HepG2 (cell line): ENCODE data around the gene FERMT2. TPM values are rescaled to one million over a fixed set of nuclear protein-coding genes. Genes with fewer than 3 reads are reported as not detected.

Source experiments
- ASH2L ChIP-seq: fragments of 300-600, 200-600 bp; sonication (generic); IDR thresholded peaks from 2 replicates; pipeline ENCODE4 v1.7.0; 2017; ENCODE audit warnings: low read depth, mild to moderate bottlenecking, moderate library complexity, mixed read lengths, low read length; ENCODE audit not compliant: insufficient read length
- CEBPB ChIP-seq: IDR thresholded peaks from 2 replicates; pipeline ENCODE4 v1.6.1; 2011; ENCODE audit warnings: low read depth, low read length, improper control_type of control experiment, borderline replicate concordance
- EED ChIP-seq: sonication (generic); formaldehyde crosslinking; IDR thresholded peaks from 2 replicates; pipeline ENCODE4 v1.5.0; 2020; ENCODE audit warnings: mild to moderate bottlenecking, missing genetic modification reagents
- FOXC1 ChIP-seq: sonication (generic); formaldehyde crosslinking; IDR thresholded peaks from 2 replicates; pipeline ENCODE4 v1.8.0; 2022; ENCODE audit warnings: mild to moderate bottlenecking, missing genetic modification reagents, borderline replicate concordance
- HMG20A ChIP-seq: IDR thresholded peaks from 2 replicates; pipeline ENCODE4 v1.6.1; 2016; ENCODE audit warnings: borderline replicate concordance
- MEIS1 ChIP-seq: sonication (generic); formaldehyde crosslinking; IDR thresholded peaks from 2 replicates; pipeline ENCODE4 v1.9.0; 2021; ENCODE audit warnings: mild to moderate bottlenecking, missing genetic modification reagents, moderate library complexity, borderline replicate concordance
- NFYC ChIP-seq: IDR thresholded peaks from 2 replicates; pipeline ENCODE4 v1.6.1; 2016; ENCODE audit warnings: missing genetic modification reagents, missing compliant biosample characterization
- POLR2AphosphoS2 ChIP-seq: IDR thresholded peaks from 2 replicates; pipeline ENCODE4 v1.6.1; 2011; ENCODE audit warnings: low read depth, low read length, improper control_type of control experiment
- SMC3 ChIP-seq: IDR thresholded peaks from 2 replicates; pipeline ENCODE4 v1.6.1; 2011; ENCODE audit warnings: low read length, improper control_type of control experiment
- SNRNP70 ChIP-seq: fragments of 200-400 bp; formaldehyde crosslinking; IDR thresholded peaks from 2 replicates; pipeline ENCODE4 v1.6.1; 2017; ENCODE audit warnings: mild to moderate bottlenecking, low read depth, low read length, moderate library complexity
- SOX13 ChIP-seq, 3 experiments: fragments of 450-650 bp in 1 of 3; sonication (generic) in 1 of 3; formaldehyde crosslinking in 1 of 3; IDR thresholded peaks in 2 of 3; conservative IDR thresholded peaks in 1 of 3; 2 replicates each; pipeline versions ENCODE4 v1.5.0 to v1.6.1; 2016 to 2020; ENCODE audit warnings: antibody characterized with exemption in 1 of 3, mild to moderate bottlenecking in 1 of 3, missing compliant biosample characterization in 1 of 3, missing genetic modification reagents in 1 of 3, moderate library complexity in 1 of 3
- STAG1 ChIP-seq: sonication (generic); formaldehyde crosslinking; IDR thresholded peaks from 2 replicates; pipeline ENCODE4 v1.4.0; 2020; ENCODE audit warnings: missing genetic modification reagents
- TAF1 ChIP-seq: sonication (generic); formaldehyde crosslinking; IDR thresholded peaks from 2 replicates; pipeline ENCODE4 v1.4.0; 2020; ENCODE audit warnings: missing genetic modification reagents
- ZBTB38 ChIP-seq: sonication (generic); formaldehyde crosslinking; IDR thresholded peaks from 2 replicates; pipeline ENCODE4 v1.5.1; 2020; ENCODE audit warnings: mild to moderate bottlenecking, missing genetic modification reagents
- ZMAT3 ChIP-seq: sonication (generic); formaldehyde crosslinking; conservative IDR thresholded peaks from 2 replicates; pipeline ENCODE4 v1.7.0; 2021; ENCODE audit warnings: missing genetic modification reagents
- ZNF234 ChIP-seq: sonication (generic); formaldehyde crosslinking; conservative IDR thresholded peaks from 2 replicates; pipeline ENCODE4 v1.5.1; 2020; ENCODE audit warnings: mild to moderate bottlenecking, missing genetic modification reagents
- ZNF737 ChIP-seq: sonication (generic); formaldehyde crosslinking; IDR thresholded peaks from 2 replicates; pipeline ENCODE4 v1.5.0; 2020; ENCODE audit warnings: missing genetic modification reagents, mild to moderate bottlenecking, borderline replicate concordance
- ZNF747 ChIP-seq: sonication (generic); formaldehyde crosslinking; IDR thresholded peaks from 2 replicates; pipeline ENCODE4 v1.8.1; 2023; ENCODE audit warnings: missing genetic modification reagents, mild to moderate bottlenecking, borderline replicate concordance
- ZNF782 ChIP-seq: sonication (generic); formaldehyde crosslinking; IDR thresholded peaks from 2 replicates; pipeline ENCODE4 v1.4.0; 2020; ENCODE audit warnings: missing genetic modification reagents, mild to moderate bottlenecking, borderline replicate concordance
- polyA plus RNA-seq, 8 experiments: library from polyadenylated mRNA; depleted of rRNA in 3 of 8; stranded (reverse) in 7 of 8; unstranded in 1 of 8; fragments of >200 nt; fragmentation: Illumina TruSeq in 4 of 8; extraction: Trizol in 4 of 8; gene quantifications; 2 replicates each; pipeline versions ENCODE4 v1.2.1 to v1.2.3, GENCODE V29; 2011 to 2016; ENCODE audit warnings: low read depth in 4 of 8, missing spikeins in 1 of 8, mixed read lengths in 1 of 8; ENCODE audit not compliant: insufficient read depth in 1 of 8
- total RNA-seq, 5 experiments: library from RNA; depleted of rRNA; stranded (reverse); fragments of >200 nt; fragmentation: Illumina TruSeq; extraction: Trizol; gene quantifications; 2 replicates each; pipeline ENCODE4 v1.2.3, GENCODE V29; 2016; ENCODE audit warnings: low read depth in 1 of 5
- TF ChIP-seq, protein P1 (sequence below): sonication (generic); formaldehyde crosslinking; IDR thresholded peaks from 2 replicates; pipeline ENCODE4 v1.8.1; 2023; ENCODE audit warnings: mild to moderate bottlenecking, missing genetic modification reagents, borderline replicate concordance
- TF ChIP-seq, protein P2 (sequence below): IDR thresholded peaks from 2 replicates; pipeline ENCODE4 v1.6.1; 2018; ENCODE audit warnings: missing genetic modification reagents
- TF ChIP-seq, protein P3 (sequence below): sonication (generic); formaldehyde crosslinking; IDR thresholded peaks from 2 replicates; pipeline ENCODE4 v1.4.0; 2020; ENCODE audit warnings: missing genetic modification reagents, borderline replicate concordance
- TF ChIP-seq, protein P4 (sequence below): sonication (generic); IDR thresholded peaks from 2 replicates; pipeline ENCODE4 v1.6.1; 2016; ENCODE audit warnings: low read depth, borderline replicate concordance

FERMT2 gene
- total and polyA plus RNA-seq, 2 of the 13 experiments (the other 11 are each of a cell fraction or from before 2014, with no cell fraction given): 36.2 to 60.4 TPM

DNA sequence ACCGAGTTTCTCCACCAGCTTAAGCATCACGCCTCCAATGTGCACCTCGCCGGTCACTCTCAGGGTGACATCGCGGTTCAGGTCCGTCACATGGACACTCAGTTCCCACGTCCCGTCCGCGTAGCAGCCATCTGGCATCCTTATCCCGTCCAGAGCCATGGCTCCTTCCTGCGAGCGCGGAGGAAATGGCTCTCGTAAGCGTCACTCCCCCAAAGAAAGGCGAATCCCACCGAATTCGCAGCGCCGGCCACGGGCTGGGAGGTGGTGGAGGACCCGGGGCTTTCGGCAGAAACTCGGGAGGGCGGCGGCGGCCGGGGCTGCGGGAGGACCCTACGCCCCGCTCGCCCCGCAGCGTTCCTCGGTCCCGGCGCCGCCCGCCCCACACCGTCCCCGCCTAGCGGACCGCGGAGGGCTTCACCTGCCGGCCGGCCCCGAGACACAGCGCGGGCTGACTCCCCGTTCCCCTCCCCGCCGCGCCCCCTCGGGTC, 396 bp downstream of the FERMT2 start (continued):
- no peak for TF ChIP-seq SOX13 (IDR thresholded peaks at IDR 0.05)
- no peak for TF ChIP-seq SOX13 (CRISPR knock-in tag; conservative IDR thresholded peaks at IDR 0.05 in 1 of 2, IDR thresholded peaks at IDR 0.05 in 1 of 2)
- TF ChIP-seq ZNF234 (CRISPR knock-in tag): no peak
- no peak for TF ChIP-seq SNRNP70
- TF ChIP-seq, protein P1, sequence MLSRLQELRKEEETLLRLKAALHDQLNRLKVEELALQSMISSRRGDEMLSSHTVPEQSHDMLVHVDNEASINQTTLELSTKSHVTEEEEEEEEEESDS (CRISPR knock-in tag): no peak
- no peak for TF ChIP-seq TAF1 (CRISPR knock-in tag)
- TF ChIP-seq POLR2AphosphoS2: no peak
- no peak for TF ChIP-seq HMG20A (CRISPR knock-in tag)
- no peak for TF ChIP-seq ZNF747 (CRISPR knock-in tag)
- peak; percentile 65 for TF ChIP-seq ASH2L
- no peak for TF ChIP-seq ZBTB38 (CRISPR knock-in tag)
- TF ChIP-seq, protein P2, sequence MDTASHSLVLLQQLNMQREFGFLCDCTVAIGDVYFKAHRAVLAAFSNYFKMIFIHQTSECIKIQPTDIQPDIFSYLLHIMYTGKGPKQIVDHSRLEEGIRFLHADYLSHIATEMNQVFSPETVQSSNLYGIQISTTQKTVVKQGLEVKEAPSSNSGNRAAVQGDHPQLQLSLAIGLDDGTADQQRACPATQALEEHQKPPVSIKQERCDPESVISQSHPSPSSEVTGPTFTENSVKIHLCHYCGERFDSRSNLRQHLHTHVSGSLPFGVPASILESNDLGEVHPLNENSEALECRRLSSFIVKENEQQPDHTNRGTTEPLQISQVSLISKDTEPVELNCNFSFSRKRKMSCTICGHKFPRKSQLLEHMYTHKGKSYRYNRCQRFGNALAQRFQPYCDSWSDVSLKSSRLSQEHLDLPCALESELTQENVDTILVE (CRISPR knock-in tag): no peak
- no peak for TF ChIP-seq NFYC (CRISPR knock-in tag)
- TF ChIP-seq FOXC1 (CRISPR knock-in tag): no peak; the same call in 1 of the 2 replicates
- TF ChIP-seq, protein P3, sequence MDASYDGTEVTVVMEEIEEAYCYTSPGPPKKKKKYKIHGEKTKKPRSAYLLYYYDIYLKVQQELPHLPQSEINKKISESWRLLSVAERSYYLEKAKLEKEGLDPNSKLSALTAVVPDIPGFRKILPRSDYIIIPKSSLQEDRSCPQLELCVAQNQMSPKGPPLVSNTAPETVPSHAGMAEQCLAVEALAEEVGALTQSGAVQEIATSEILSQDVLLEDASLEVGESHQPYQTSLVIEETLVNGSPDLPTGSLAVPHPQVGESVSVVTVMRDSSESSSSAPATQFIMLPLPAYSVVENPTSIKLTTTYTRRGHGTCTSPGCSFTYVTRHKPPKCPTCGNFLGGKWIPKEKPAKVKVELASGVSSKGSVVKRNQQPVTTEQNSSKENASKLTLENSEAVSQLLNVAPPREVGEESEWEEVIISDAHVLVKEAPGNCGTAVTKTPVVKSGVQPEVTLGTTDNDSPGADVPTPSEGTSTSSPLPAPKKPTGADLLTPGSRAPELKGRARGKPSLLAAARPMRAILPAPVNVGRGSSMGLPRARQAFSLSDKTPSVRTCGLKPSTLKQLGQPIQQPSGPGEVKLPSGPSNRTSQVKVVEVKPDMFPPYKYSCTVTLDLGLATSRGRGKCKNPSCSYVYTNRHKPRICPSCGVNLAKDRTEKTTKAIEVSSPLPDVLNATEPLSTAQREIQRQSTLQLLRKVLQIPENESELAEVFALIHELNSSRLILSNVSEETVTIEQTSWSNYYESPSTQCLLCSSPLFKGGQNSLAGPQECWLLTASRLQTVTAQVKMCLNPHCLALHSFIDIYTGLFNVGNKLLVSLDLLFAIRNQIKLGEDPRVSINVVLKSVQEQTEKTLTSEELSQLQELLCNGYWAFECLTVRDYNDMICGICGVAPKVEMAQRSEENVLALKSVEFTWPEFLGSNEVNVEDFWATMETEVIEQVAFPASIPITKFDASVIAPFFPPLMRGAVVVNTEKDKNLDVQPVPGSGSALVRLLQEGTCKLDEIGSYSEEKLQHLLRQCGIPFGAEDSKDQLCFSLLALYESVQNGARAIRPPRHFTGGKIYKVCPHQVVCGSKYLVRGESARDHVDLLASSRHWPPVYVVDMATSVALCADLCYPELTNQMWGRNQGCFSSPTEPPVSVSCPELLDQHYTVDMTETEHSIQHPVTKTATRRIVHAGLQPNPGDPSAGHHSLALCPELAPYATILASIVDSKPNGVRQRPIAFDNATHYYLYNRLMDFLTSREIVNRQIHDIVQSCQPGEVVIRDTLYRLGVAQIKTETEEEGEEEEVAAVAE (CRISPR knock-in tag): no peak
- no peak for TF ChIP-seq MEIS1 (CRISPR knock-in tag)
- TF ChIP-seq, protein P4, sequence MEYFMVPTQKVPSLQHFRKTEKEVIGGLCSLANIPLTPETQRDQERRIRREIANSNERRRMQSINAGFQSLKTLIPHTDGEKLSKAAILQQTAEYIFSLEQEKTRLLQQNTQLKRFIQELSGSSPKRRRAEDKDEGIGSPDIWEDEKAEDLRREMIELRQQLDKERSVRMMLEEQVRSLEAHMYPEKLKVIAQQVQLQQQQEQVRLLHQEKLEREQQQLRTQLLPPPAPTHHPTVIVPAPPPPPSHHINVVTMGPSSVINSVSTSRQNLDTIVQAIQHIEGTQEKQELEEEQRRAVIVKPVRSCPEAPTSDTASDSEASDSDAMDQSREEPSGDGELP: no peak
- TF ChIP-seq ZMAT3: 0 out of 2 replicates have a peak, but pooled peaks have one; percentile 57
- TF ChIP-seq CEBPB: no peak
- TF ChIP-seq ZNF782 (CRISPR knock-in tag): no peak; the same call in 1 of the 2 replicates
- no peak for TF ChIP-seq ZNF737 (CRISPR knock-in tag)
- TF ChIP-seq SMC3: no peak
- no peak for TF ChIP-seq EED
- TF ChIP-seq STAG1 (CRISPR knock-in tag): no peak
